OCI-LY3 (cell line): ENCODE measurements around the gene OMA1.

ENCODE experiments used
- H2AFZ ChIP-seq: fragments of 200-600, 300-600 bp; shearing (Covaris generic); 2 replicates; pipeline ENCODE4 v1.6.0; 2014; ENCODE audit warnings: antibody characterized with exemption, low read depth, low read length
- H3K27ac ChIP-seq: fragments of 200-600, 300-600 bp; sonication (generic); 2 replicates; pipeline ENCODE4 v1.5.1; 2014; ENCODE audit warnings: mild to moderate bottlenecking, low read length, moderate library complexity, mixed read lengths
- H3K27me3 ChIP-seq: fragments of 200-600, 300-600 bp; sonication (generic); 2 replicates; pipeline ENCODE4 v1.6.1; 2014; ENCODE audit warnings: low read depth, low read length, mixed read lengths
- H3K36me3 ChIP-seq: fragments of 200-600, 300-600 bp; sonication (generic); replicated peaks from 2 replicates; pipeline ENCODE3; 2014; ENCODE audit warnings: low read depth, low read length, mixed read lengths
- H3K4me1 ChIP-seq: fragments of 300-600, 200-600 bp; sonication (generic); 2 replicates; pipeline ENCODE4 v1.6.1; 2014; ENCODE audit warnings: low read length, mixed read lengths
- H3K4me2 ChIP-seq: fragments of 200-600, 300-600 bp; sonication (generic); 2 replicates; pipeline ENCODE4 v1.6.1; 2014; ENCODE audit warnings: low read length, mixed read lengths
- H3K4me3 ChIP-seq: fragments of 300-600, 200-600 bp; sonication (generic); 2 replicates; pipeline ENCODE4 v1.5.1; 2014; ENCODE audit warnings: antibody characterized with exemption, mild to moderate bottlenecking, low read length, moderate library complexity
- H3K79me2 ChIP-seq: fragments of 300-600, 200-600 bp; shearing (Covaris generic); 2 replicates; pipeline ENCODE4 v1.6.1; 2014; ENCODE audit warnings: mild to moderate bottlenecking, low read length, mixed read lengths
- H3K9ac ChIP-seq: fragments of 300-600, 200-600 bp; shearing (Covaris generic); 2 replicates; pipeline ENCODE4 v1.6.0; 2014; ENCODE audit warnings: mild to moderate bottlenecking, low read length, moderate library complexity
- H3K9me3 ChIP-seq: fragments of 200-600, 300-600 bp; shearing (Covaris generic); 2 replicates; pipeline ENCODE4 v1.6.1; 2014; ENCODE audit warnings: low read length, mixed read lengths; ENCODE audit not compliant: insufficient read depth
- H4K20me1 ChIP-seq: fragments of 200-600, 300-600 bp; sonication (generic); 2 replicates; pipeline ENCODE4 v1.6.1; 2016; ENCODE audit warnings: low read length, mixed read lengths; ENCODE audit not compliant: insufficient read depth
- CTCF ChIP-seq: fragments of 200-600, 300-600 bp; sonication (generic); IDR thresholded peaks from 2 replicates; pipeline ENCODE4 v1.5.1; 2014; ENCODE audit warnings: antibody characterized with exemption, low read length, low read depth
- EZH2phosphoT487 ChIP-seq: fragments of 200-600 bp; shearing (Covaris generic); IDR thresholded peaks from 2 replicates; pipeline ENCODE4 v1.6.1; 2018; ENCODE audit warnings: antibody characterized with exemption, mixed run types, low read depth

The OMA1 gene

GRCh38 chr1:58466630-58467241 is 79.8 kb downstream of the OMA1 start:
- no peaks in the 10 kb centered on the region for H3K4me1 ChIP-seq
- H3K9me3 ChIP-seq: no peaks in the 10 kb centered on the region
- H4K20me1 ChIP-seq: no peaks in the 10 kb centered on the region
- no peak overlapping the region for H3K9ac ChIP-seq
- H3K4me3 ChIP-seq: no peak overlapping the region
- no peak overlapping the region for H3K27ac ChIP-seq
- no peaks in the 10 kb centered on the region for H3K79me2 ChIP-seq
- no peak overlapping the region for H2AFZ ChIP-seq
- no peaks in the 10 kb centered on the region for H3K36me3 ChIP-seq
- TF ChIP-seq EZH2phosphoT487 (no peak), CTCF (no peak)
- no peaks in the 10 kb centered on the region for H3K27me3 ChIP-seq
- H3K4me2 ChIP-seq: no peak overlapping the region

- H3K36me3 ChIP-seq: no peaks in the 10 kb centered on the region
- H3K27me3 ChIP-seq: no peaks in the 10 kb centered on the region
- no peaks in the 10 kb centered on the region for H3K9me3 ChIP-seq
- H3K27ac ChIP-seq: no peak overlapping the region
- no peak overlapping the region for H2AFZ ChIP-seq
- H4K20me1 ChIP-seq: no peaks in the 10 kb centered on the region
- no peak overlapping the region for H3K9ac ChIP-seq
- H3K4me2 ChIP-seq: no peak overlapping the region
- H3K79me2 ChIP-seq: no peaks in the 10 kb centered on the region
- TF ChIP-seq CTCF (no peak), EZH2phosphoT487 (no peak)
- no peak overlapping the region for H3K4me3 ChIP-seq
- no peaks in the 10 kb centered on the region for H3K4me1 ChIP-seq
Observed at GRCh38 chr1:58465825-58466629, 80.5 kb downstream of the OMA1 start.

GRCh38 chr1:58465176-58465575 is 81.3 kb downstream of the OMA1 start:
- Histone ChIP-seq H3K27ac (no peak overlapping the region), H3K9me3 (no peaks in the 10 kb centered on the region), H4K20me1 (no peaks in the 10 kb centered on the region), H3K4me2 (no peak overlapping the region), H3K79me2 (no peaks in the 10 kb centered on the region), H3K9ac (no peak overlapping the region), H2AFZ (no peak overlapping the region), H3K4me1 (no peaks in the 10 kb centered on the region), H3K27me3 (no peaks in the 10 kb centered on the region), H3K36me3 (no peaks in the 10 kb centered on the region), H3K4me3 (no peak overlapping the region)
- TF ChIP-seq CTCF: no peak
- TF ChIP-seq EZH2phosphoT487: no peak

GRCh38 chr1:58460469-58460868 is 86.1 kb downstream of the OMA1 start:
- TF ChIP-seq EZH2phosphoT487: no peak
- no peak for TF ChIP-seq CTCF
- no peaks in the 10 kb centered on the region for H3K9me3 ChIP-seq
- H2AFZ ChIP-seq: no peak overlapping the region
- no peaks in the 10 kb centered on the region for H3K4me1 ChIP-seq
- no peak overlapping the region for H3K9ac ChIP-seq
- H3K4me2 ChIP-seq: no peak overlapping the region
- no peaks in the 10 kb centered on the region for H4K20me1 ChIP-seq
- H3K79me2 ChIP-seq: no peaks in the 10 kb centered on the region
- H3K27me3 ChIP-seq: no peaks in the 10 kb centered on the region
- no peak overlapping the region for H3K4me3 ChIP-seq
- H3K36me3 ChIP-seq: no peaks in the 10 kb centered on the region
- no peak overlapping the region for H3K27ac ChIP-seq
